Measurements from ENCODE around the gene DNAJB14.
"Not testable (repeated sequence)": the region's sequence is repeated elsewhere in the genome, so short reads cannot be mapped to it uniquely, and the experiment has no call there.

DNAJB14 gene

DNA sequence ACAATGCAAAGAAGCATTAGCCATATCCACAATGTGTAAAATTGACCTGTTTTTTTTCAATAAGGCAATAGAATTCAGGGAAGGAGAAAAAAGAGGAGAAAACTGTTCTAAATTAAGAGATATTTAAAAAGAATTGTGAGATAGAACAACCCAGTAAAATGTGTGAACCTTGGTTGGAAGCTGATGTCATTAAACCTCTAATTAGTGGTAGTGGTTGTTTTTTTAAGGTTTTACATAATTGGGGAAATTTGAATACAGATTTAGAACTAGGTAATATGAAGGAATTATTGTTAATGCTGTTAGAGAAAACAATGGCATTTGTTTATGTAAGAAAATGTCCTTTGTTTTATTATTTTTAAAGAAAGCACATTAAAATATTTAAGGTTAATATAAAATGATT lies 18.8 kb upstream of the DNAJB14 start:
- no peak for TF ChIP-seq REST (IDR thresholded peaks at IDR 0.05; ENCODE audit: insufficient replicate concordance, low read depth)
- TF ChIP-seq SPI1 (IDR thresholded peaks at IDR 0.05; ENCODE audit: borderline replicate concordance, low read depth) = no peak
- TF ChIP-seq GABPA (IDR thresholded peaks at IDR 0.05; ENCODE audit: low read depth) = no peak
- TF ChIP-seq POLR2AphosphoS5 (IDR thresholded peaks at IDR 0.05; ENCODE audit: low read depth) = no peak
- TF ChIP-seq CTCF (IDR thresholded peaks at IDR 0.05; ENCODE audit: insufficient read depth, low read length) = no peak
- Histone ChIP-seq H3K4me3 (replicated peaks; ENCODE audit: insufficient read depth, low read length) (no peak overlapping the region), H3K27ac (replicated peaks) (no peak overlapping the region), H3K27me3 (ENCODE audit: insufficient read depth, poor library complexity, severe bottlenecking) (no peaks in the 10 kb centered on the region)
- DNase-seq (ENCODE audit: low read depth in 1 of 2, low spot score in 1 of 2) = no peak

DNA sequence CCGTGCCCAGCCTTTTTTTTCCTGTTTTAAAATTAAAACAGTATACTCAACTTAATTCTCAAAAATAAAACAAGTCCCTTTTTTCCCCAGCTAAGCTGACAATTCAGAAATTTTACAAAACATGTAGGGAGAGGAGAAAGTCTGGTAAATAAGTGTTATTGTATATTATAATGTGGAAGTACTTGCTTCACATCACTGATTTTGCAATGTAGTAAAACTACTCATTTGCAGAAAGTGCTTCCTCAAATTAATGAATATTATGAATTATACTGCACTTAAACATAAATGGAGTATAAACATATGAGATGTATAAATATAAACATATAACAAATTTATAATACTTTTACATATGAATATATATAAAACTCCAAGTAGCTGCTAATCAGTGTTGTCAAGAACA lies 15.3 kb upstream of the DNAJB14 start:
- Histone ChIP-seq H3K27ac (replicated peaks) (no peak overlapping the region), H3K27me3 (ENCODE audit: insufficient read depth, poor library complexity, severe bottlenecking) (no peaks in the 10 kb centered on the region), H3K4me3 (replicated peaks; ENCODE audit: insufficient read depth, low read length) (no peak overlapping the region)
- TF ChIP-seq SPI1 (IDR thresholded peaks at IDR 0.05; ENCODE audit: borderline replicate concordance, low read depth) (0 out of 2 replicates have a peak, but pooled peaks have one; percentile 1), REST (IDR thresholded peaks at IDR 0.05; ENCODE audit: insufficient replicate concordance, low read depth) (no peak)
- peak in 1 of 2 experiments; percentile 8 for DNase-seq (ENCODE audit: low read depth in 1 of 2, low spot score in 1 of 2)

GRCh38 chr4:99960648-99961047 lies 14.2 kb upstream of the DNAJB14 start:
- Histone ChIP-seq H3K4me3 (replicated peaks; ENCODE audit: insufficient read depth, low read length) (no peak overlapping the region), H3K27ac (replicated peaks) (no peak overlapping the region), H3K27me3 (ENCODE audit: insufficient read depth, poor library complexity, severe bottlenecking) (no peaks in the 10 kb centered on the region)
- TF ChIP-seq SPI1 (IDR thresholded peaks at IDR 0.05; ENCODE audit: borderline replicate concordance, low read depth) (no peak), GABPA (IDR thresholded peaks at IDR 0.05; ENCODE audit: low read depth) (no peak), REST (IDR thresholded peaks at IDR 0.05; ENCODE audit: insufficient replicate concordance, low read depth) (no peak), CTCF (IDR thresholded peaks at IDR 0.05; ENCODE audit: insufficient read depth, low read length) (no peak), POLR2AphosphoS5 (IDR thresholded peaks at IDR 0.05; ENCODE audit: low read depth) (no peak)
- no peak for DNase-seq (ENCODE audit: low read depth in 1 of 2, low spot score in 1 of 2)

- not testable (repeated sequence) for H3K27ac ChIP-seq (replicated peaks); H3K27me3 ChIP-seq (ENCODE audit: insufficient read depth, poor library complexity, severe bottlenecking); DNase-seq (ENCODE audit: low read depth in 1 of 2, low spot score in 1 of 2); H3K4me3 ChIP-seq (replicated peaks; ENCODE audit: insufficient read depth, low read length)
Measured at GRCh38 chr4:99958207-99958606, 11.8 kb upstream of the DNAJB14 start.
